Testis (tissue), 3 donors: ENCODE data around the gene ATP5F1D. TPM values are rescaled to one million over a fixed set of nuclear protein-coding genes. Genes with fewer than 3 reads are reported as not detected.

Experiments used
- DNase-seq: peaks from one replicate; pipeline ENCODE4 v3.0.0-alpha.2; 2019
- H3K27ac ChIP-seq, 2 donors: fragments of 200-600 bp; sonication (generic); one replicate each; pipeline ENCODE4 v1.5.1; 2019
- H3K27me3 ChIP-seq: fragments of 200-600 bp; sonication (generic); one replicate; pipeline ENCODE4 v1.5.1; 2019
- H3K36me3 ChIP-seq: fragments of 200-600 bp; sonication (generic); one replicate; pipeline ENCODE4 v1.5.1; 2017; ENCODE audit warnings: low read depth; ENCODE audit errors: missing control alignments
- H3K4me1 ChIP-seq: fragments of 200-600 bp; sonication (generic); one replicate; pipeline ENCODE4 v1.5.1; 2019
- H3K4me3 ChIP-seq, 2 donors: fragments of 200-600 bp; sonication (generic); one replicate each; pipeline ENCODE4 v1.5.1; 2017 to 2019
- H3K9me3 ChIP-seq: fragments of 200-600 bp; sonication (generic); one replicate; pipeline ENCODE4 v1.5.1; 2017
- POLR2A ChIP-seq: fragments of 450-650 bp; IDR thresholded peaks from one replicate; pipeline ENCODE4 v1.6.1; 2017; ENCODE audit warnings: antibody characterized with exemption, mild to moderate bottlenecking, moderate library complexity
- WGBS, 2 donors: methylation state at CpG; one replicate each; pipeline ENCODE4 v1.1.5; 2018; 5-methylcytosine and 5-hydroxymethylcytosine counted together
- intact Hi-C: fragments of 100-400 bp; cut with DNase I; formaldehyde crosslinking; loops from one replicate; pipeline ENCODE4 v1.15.1; 2023; ENCODE audit warnings: low total_unique reads
- polyA plus RNA-seq: library from polyadenylated mRNA; stranded (reverse); fragments of 350-450 nt; fragmentation: Illumina TruSeq; extraction: RNeasy Lipid Tissue Mini Kit (QIAGEN cat#74804); gene quantifications from one replicate; pipeline ENCODE4 v1.2.3, GENCODE V29; 2014; ENCODE audit warnings: low read depth, low replicate concordance; ENCODE audit not compliant: insufficient read depth
- total RNA-seq, 2 donors: library from RNA; depleted of rRNA; stranded (reverse); fragments of >200 nt; gene quantifications; one replicate each; pipeline ENCODE4 v1.2.3, GENCODE V29; 2016
- TF ChIP-seq, protein P1 (sequence below), 3 experiments: fragments of 450-650 bp in 2 of 3; fragments of 200-600 bp in 1 of 3; sonication (generic) in 1 of 3; IDR thresholded peaks; one replicate each; pipeline ENCODE4 v1.5.1; 2016 to 2019; ENCODE audit warnings: antibody characterized with exemption in 3 of 3, mild to moderate bottlenecking in 2 of 3, moderate library complexity in 1 of 3

ATP5F1D gene
- total and polyA plus RNA-seq, 3 donors from 2014 or later, result 94.5 to 166 (median 104) TPM

DNA sequence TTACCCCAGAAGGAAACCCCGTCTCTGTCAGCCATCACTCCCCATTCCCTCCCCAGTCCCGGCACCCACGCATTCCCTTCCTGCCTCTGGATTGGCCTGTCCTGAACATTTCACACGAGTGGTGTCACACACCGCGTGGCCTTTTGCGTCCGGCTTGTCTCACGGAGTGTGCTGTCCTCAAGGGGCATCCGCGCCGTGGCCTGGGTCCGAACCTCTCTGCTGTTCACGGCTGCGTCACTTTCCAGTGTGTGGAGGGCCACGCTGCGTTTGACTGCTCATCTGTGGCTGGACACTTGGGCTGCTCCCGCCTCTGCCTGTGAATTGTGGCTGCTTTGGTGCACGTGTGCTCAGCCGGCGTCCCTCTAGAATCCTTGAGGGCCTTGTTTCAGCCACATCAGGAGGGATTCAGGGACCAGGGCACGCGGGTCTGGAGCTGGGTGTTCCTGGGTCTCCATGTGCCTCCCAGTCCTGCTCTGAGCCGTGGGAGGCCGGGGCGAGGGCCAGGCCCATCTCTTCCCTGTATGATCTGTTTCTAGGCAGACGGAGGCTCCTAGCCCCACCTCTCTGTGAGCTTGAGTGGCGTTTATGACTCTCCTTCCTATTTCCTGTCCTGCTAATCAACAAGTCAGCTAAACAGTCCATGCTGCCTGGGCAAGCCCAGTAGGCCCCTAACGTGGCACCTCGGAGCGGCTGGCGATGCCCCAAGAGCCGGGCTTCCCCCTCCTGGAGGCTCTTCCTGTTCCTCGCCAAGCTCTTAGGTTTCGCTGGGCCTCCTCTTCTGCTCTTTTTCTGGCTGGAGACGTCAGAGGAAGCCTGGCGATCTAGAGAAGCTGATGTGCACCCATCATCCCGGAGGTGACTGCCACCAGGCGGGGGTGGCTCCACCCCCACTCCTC is 27.9 kb upstream of the ATP5F1D start:
- Histone ChIP-seq H3K4me3 (no peak overlapping the region), H3K4me1 (peaks cover 72% of the 10 kb centered on the region), H3K27me3 (no peaks in the 10 kb centered on the region), H3K36me3 (no peaks in the 10 kb centered on the region), H3K9me3 (no peaks in the 10 kb centered on the region), H3K27ac (peak overlapping the region; percentile 85 to 86)
- 27 to 38% methylated on average over 39 of the region's 39 CpGs for WGBS, 2 donors
- peak; percentile 79 for DNase-seq
- intact Hi-C loops, result no loop called here
- no peak for TF ChIP-seq POLR2A

DNA sequence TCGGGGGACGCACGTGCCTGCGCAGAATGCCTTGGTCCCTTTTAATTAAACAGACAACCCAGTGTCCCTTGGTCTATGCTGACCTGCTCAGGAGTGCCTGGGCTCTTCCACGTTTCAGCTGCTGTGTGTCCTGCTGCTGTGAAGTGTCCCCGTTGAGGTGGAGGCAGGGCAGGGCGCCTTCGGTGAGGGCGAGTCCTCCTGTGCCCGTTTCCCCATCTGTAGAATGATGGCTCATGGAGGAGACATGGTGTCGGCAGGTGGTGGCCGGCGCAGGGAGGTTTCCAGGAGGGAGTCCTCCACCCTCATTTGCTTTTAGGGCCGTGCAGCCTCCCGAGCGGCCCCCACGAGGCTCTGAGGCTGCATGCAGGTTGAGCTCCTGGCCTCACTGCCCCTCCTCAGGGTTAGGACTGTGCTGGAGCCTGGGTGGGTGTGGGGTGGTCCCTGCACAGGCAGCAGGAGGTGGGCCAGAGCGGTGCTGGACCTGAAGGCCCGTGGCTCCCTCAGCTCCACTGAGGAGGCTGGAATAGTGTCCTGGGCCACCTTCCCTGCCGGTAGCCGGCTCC is 27.2 kb upstream of the ATP5F1D start:
- peaks cover 65% of the 10 kb centered on the region for H3K4me1 ChIP-seq
- H3K4me3 ChIP-seq, result no peak overlapping the region
- no peaks in the 10 kb centered on the region for H3K36me3 ChIP-seq

DNA sequence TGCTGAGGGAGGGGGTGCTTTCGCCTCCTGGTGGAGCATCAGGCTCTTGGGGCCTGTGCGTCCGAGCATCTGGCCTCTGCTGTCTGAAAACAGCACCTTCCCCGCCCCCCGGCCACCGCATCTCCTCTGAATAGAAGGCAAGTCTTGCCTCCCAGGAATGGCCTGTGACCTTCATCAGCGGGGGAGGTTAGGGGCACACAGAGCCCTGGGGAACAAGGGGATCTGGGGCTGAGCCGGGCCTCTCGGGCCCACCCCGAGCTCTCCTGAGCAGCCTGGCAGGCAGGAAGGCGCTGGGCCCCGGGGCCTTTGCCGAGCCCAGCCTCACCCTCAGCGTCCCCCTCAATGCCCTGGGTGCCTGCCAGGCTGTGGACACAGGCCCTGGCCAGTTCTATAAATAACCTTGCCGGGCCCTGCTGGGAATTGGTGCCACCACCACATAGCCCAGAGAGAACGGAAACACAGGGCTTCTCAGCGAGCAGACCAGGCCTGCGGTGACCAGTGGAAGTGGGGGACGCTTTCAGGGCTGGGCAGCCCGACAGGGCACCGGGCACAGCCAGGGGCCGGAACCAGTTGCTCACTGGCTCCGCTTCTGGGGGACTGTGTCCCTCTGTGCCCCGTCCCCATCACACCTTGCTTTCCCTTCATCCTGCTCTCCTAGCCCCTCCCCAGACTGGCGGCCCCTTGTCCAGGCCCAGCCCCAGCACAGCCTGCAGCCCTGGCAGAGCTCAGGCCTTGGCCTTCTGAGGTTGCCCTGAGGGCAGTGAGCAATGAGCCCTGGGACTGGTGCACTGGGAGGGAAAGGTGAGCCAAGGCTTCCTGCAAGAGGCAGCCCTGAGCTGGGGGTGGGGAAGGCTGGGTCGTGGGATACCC is 26.5 kb upstream of the ATP5F1D start:
- Histone ChIP-seq H3K4me1 (peaks cover 62% of the 10 kb centered on the region), H3K27me3 (no peaks in the 10 kb centered on the region), H3K27ac (peak overlapping the region; percentile 85 to 86), H3K4me3 (no peak overlapping the region), H3K9me3 (no peaks in the 10 kb centered on the region), H3K36me3 (no peaks in the 10 kb centered on the region)
- WGBS, 2 donors, result 54 to 86% methylated on average over 1 to 26 of the region's 26 CpGs
- peak; percentile 77 for DNase-seq
- TF ChIP-seq, protein P1, sequence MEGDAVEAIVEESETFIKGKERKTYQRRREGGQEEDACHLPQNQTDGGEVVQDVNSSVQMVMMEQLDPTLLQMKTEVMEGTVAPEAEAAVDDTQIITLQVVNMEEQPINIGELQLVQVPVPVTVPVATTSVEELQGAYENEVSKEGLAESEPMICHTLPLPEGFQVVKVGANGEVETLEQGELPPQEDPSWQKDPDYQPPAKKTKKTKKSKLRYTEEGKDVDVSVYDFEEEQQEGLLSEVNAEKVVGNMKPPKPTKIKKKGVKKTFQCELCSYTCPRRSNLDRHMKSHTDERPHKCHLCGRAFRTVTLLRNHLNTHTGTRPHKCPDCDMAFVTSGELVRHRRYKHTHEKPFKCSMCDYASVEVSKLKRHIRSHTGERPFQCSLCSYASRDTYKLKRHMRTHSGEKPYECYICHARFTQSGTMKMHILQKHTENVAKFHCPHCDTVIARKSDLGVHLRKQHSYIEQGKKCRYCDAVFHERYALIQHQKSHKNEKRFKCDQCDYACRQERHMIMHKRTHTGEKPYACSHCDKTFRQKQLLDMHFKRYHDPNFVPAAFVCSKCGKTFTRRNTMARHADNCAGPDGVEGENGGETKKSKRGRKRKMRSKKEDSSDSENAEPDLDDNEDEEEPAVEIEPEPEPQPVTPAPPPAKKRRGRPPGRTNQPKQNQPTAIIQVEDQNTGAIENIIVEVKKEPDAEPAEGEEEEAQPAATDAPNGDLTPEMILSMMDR (IDR thresholded peaks at IDR 0.05), result no peak
- no peak for TF ChIP-seq POLR2A
- intact Hi-C loops, result no loop called here

More for the DNA sequence above, 27.2 kb upstream of the ATP5F1D start:
- intact Hi-C loops, result no loop called here
- Histone ChIP-seq H3K9me3 (no peaks in the 10 kb centered on the region), H3K27me3 (no peaks in the 10 kb centered on the region), H3K27ac (peak overlapping the region; percentile 85 to 86)
- DNase-seq, result no peak
- 55 to 59% methylated on average over 14 to 21 of the region's 21 CpGs for WGBS, 2 donors
- TF ChIP-seq, protein P1 (IDR thresholded peaks at IDR 0.05), result no peak
- no peak for TF ChIP-seq POLR2A

DNA sequence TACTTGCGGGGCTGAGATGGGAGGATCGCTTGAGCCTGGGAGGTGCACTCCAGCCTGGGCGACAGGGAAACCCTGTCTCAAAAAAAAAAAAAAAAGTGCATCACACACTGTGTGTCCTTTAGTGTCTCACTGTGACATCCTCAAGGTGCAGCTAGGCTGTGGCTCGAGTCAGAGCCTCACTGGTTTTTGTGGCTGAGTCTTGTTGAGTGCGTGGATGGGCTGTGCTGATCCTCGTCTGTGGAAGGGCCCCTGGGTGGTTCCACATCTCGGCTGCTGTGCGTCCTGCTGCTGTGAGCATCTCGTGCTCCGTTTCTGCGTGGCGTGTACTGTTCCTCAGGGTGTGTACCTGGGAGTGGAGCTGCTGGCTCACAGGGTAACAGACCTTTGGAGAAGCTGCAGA is 24.8 kb upstream of the ATP5F1D start:
- Histone ChIP-seq H3K27me3 (no peaks in the 10 kb centered on the region), H3K36me3 (no peaks in the 10 kb centered on the region), H3K27ac (peak overlapping the region in 1 of 2 donors; percentile 86), H3K4me1 (peaks cover 52% of the 10 kb centered on the region), H3K4me3 (no peak overlapping the region), H3K9me3 (no peaks in the 10 kb centered on the region)
- 63 to 81% methylated on average over 12 of the region's 12 CpGs for WGBS, 2 donors
- intact Hi-C loops, result no loop called here
- DNase-seq, result no peak
- TF ChIP-seq, protein P1 (IDR thresholded peaks at IDR 0.05), result no peak
- no peak for TF ChIP-seq POLR2A

DNA sequence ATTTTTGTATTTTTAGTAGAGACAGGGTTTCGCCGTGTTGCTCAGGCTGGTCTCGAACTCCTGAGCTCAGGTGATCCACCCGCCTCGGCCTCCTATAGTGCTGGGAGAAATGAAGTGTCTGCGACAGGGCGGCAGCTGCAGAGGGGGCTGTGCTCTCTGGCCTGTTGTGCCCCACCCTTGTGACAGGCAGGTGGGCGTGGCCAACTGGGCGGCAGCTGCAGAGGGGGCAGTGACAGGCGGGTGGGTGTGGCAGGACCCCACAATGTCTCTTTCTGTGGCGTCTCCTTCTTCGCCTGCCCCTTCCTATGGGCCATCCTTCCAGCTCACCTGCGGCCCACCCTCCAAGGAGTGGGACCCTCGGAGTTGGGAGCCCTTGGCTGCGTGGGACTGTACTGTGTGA is 24.2 kb upstream of the ATP5F1D start:
- Histone ChIP-seq H3K27me3 (no peaks in the 10 kb centered on the region), H3K4me3 (no peak overlapping the region), H3K27ac (peak overlapping the region; percentile 68 to 73), H3K9me3 (no peaks in the 10 kb centered on the region), H3K4me1 (peaks cover 55% of the 10 kb centered on the region), H3K36me3 (no peaks in the 10 kb centered on the region)
- TF ChIP-seq, protein P1 (IDR thresholded peaks at IDR 0.05), result no peak
- TF ChIP-seq POLR2A, result no peak
- DNase-seq, result no peak
- 83 to 100% methylated on average over 9 to 15 of the region's 15 CpGs for WGBS, 2 donors
- intact Hi-C loops, result no loop called here
